Adrenal gland (tissue), 5 donors: ENCODE results near the gene VPS11.

Experiments used
- POLR2A ChIP-seq, 2 donors: fragments of 450-650 bp; IDR thresholded peaks; one replicate each; pipeline ENCODE4 v1.6.1; 2017; ENCODE audit warnings: antibody characterized with exemption in 2 of 2, mild to moderate bottlenecking in 2 of 2, moderate library complexity in 1 of 2
- TF ChIP-seq, protein P1 (sequence below), 6 experiments: fragments of 450-650 bp in 4 of 6; fragments of 200-600 bp in 2 of 6; sonication (generic) in 1 of 6; IDR thresholded peaks; 1 replicate in 5 of 6; 2 replicates in 1 of 6; pipeline versions ENCODE4 v1.5.1 to v1.8.0; 2016 to 2021; ENCODE audit warnings: antibody characterized with exemption in 6 of 6, mild to moderate bottlenecking in 2 of 6, moderate library complexity in 1 of 6
- donor health status: DM: no; HTN: no; CAD: no.

DNA sequence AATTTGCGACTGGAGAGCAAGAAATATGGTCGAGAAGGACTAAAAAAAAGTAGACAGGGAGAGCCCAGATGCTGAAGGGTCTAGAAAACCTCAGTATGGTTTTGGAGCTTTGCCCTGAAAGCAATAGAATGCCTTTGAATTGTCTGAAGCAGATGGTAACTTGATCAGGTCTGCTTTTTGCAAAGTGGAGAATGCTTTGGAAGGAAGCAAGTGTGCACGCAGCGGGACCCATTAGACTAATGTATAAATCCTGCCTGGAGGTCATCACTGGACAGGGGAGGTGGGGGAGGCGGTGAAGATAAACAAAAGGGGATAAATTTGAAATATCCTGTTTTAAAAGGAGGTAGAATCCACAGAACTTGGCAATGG, 53.0 kb downstream of the VPS11 start:
- TF ChIP-seq, protein P1, sequence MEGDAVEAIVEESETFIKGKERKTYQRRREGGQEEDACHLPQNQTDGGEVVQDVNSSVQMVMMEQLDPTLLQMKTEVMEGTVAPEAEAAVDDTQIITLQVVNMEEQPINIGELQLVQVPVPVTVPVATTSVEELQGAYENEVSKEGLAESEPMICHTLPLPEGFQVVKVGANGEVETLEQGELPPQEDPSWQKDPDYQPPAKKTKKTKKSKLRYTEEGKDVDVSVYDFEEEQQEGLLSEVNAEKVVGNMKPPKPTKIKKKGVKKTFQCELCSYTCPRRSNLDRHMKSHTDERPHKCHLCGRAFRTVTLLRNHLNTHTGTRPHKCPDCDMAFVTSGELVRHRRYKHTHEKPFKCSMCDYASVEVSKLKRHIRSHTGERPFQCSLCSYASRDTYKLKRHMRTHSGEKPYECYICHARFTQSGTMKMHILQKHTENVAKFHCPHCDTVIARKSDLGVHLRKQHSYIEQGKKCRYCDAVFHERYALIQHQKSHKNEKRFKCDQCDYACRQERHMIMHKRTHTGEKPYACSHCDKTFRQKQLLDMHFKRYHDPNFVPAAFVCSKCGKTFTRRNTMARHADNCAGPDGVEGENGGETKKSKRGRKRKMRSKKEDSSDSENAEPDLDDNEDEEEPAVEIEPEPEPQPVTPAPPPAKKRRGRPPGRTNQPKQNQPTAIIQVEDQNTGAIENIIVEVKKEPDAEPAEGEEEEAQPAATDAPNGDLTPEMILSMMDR (IDR thresholded peaks at IDR 0.05) = no peak
- TF ChIP-seq POLR2A (IDR thresholded peaks at IDR 0.05) = no peak
